H1 (cell line): ENCODE data around the gene DCDC2B. TPM values are rescaled to one million over a fixed set of nuclear protein-coding genes. Genes with fewer than 3 reads are reported as not detected.

Experiments used
- EGR1 ChIP-seq: IDR thresholded peaks from 2 replicates; pipeline ENCODE4 v1.6.1; 2011; ENCODE audit warnings: low read depth, low read length, borderline replicate concordance
- EZH2 ChIP-seq: fragments of 200-600 bp; sonication (generic); IDR thresholded peaks from 2 replicates; pipeline ENCODE4 v1.7.1; 2012; ENCODE audit warnings: low read depth, mild to moderate bottlenecking, moderate library complexity, low read length, inconsistent platforms; ENCODE audit not compliant: severe bottlenecking
- GTF2F1 ChIP-seq: IDR thresholded peaks from 2 replicates; pipeline ENCODE4 v1.6.1; 2012; ENCODE audit warnings: low read depth, low read length, improper control_type of control experiment, borderline replicate concordance
- polyA plus RNA-seq, 7 experiments: library from polyadenylated mRNA; depleted of rRNA in 3 of 7; stranded (reverse) in 5 of 7; unstranded in 2 of 7; fragments of >200 nt in 5 of 7; fragments of 200-250 nt in 2 of 7; gene quantifications; 1 replicate in 5 of 7; 2 replicates in 1 of 7; 4 replicates in 1 of 7; pipeline versions ENCODE4 v1.2.1 to v1.2.3, GENCODE V29; 2011 to 2013; ENCODE audit warnings: missing spikeins in 2 of 7, mixed read lengths in 2 of 7
- total RNA-seq: library from RNA; stranded (reverse); fragmentation: NEBNext Ultra II Directional; extraction: Animal tissue kit (Norgen Biotek cat#: 25700); gene quantifications from 2 replicates; pipeline ENCODE4 v1.2.1, GENCODE V29; 2021

Gene DCDC2B
- total and polyA plus RNA-seq, 2 of the 8 experiments (the other 6 are each of a cell fraction or from before 2014, with no cell fraction given): not detected

- TF ChIP-seq GTF2F1: no peak
- TF ChIP-seq EGR1: no peak
- TF ChIP-seq EZH2: no peak
- TF ChIP-seq, all 59 proteins: peak for 0
Measured at GRCh38 chr1:32181065-32181464, 27.8 kb upstream of the DCDC2B start (continued).
